Superior temporal gyrus (tissue), 1 donor: ENCODE measurements around the gene MTARC2.

Source experiments
- DNase-seq: peaks from one replicate; pipeline ENCODE4 v3.0.0-alpha.2; 2016; ENCODE audit errors: extremely low spot score

MTARC2 gene

DNA sequence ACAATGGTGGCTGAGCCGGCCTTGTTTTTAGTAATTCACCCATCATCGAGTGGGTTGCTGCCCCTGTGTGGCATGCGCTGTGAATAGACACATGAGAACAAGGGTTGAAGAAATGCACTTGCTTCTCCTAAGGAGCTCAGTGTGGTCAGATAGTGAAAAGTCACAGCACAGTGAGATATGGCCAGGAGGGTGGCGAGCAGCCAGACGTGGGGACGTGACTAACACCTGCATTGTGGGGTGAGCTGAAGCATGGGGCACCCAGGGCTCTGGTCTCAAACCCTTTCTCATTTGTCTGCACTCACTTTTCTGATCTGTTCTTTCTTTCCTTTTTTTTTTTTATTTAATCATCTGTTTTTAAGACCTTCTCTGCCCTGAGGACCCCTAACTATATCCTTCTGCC, 52.1 kb downstream of the MTARC2 start:
- DNase-seq, result no peak

DNA sequence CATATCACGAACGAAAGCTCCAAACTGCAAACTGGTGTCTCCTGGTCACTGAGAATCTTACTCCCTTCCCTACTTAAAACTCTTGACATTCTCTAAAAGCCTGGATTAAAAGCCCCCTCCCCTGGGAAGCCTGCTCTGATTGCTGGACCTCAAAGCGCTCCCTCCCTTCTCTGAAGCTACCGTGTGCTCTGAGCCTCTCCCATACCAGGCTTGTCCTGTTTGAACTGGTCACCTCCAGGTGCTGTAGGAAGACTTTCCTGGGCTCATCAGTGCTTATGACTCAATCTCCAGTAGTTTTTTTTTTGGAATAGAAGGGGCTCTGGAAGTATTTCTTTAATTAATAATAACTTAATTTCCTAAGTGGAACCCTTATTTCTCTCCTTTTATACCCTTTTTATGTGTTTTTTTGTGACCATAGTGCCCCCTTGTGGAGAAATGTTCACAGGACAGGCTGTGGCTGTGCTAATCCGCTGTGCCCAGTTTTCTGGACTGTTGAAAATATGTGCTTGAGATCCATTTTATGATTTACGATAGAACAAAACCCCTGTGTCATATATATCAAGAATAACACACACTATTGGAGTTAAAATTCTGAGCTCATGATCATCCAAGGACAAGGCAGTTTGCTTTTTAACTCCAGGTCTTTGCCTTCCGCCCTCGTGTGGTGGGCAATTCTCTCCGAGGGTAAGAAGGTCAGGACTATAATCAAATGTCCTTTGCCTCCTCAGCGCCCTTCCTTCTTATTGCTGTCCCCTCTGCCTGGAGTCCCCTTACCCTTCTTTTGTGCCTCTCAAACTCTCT, 55.5 kb downstream of the MTARC2 start:
- peak; percentile 69 for DNase-seq

DNA sequence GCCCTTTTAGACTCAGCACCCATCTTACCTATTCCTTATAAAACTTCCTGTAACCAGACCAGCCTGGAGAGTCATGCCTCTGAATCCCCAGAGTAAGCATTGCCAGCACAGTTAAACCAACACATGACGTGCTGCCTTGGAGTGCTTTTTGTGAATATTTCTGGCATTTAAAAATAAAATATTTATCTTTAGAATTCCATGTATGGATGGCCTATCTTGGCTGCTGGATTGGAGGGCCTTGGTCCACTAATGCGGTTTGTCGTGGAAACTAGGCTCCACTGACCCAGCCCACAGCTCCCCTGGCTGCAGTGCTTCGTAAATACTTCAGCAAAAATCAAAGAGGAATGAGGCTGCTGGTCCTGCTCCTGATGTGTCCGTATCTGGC, 56.1 kb downstream of the MTARC2 start:
- no peak for DNase-seq

DNA sequence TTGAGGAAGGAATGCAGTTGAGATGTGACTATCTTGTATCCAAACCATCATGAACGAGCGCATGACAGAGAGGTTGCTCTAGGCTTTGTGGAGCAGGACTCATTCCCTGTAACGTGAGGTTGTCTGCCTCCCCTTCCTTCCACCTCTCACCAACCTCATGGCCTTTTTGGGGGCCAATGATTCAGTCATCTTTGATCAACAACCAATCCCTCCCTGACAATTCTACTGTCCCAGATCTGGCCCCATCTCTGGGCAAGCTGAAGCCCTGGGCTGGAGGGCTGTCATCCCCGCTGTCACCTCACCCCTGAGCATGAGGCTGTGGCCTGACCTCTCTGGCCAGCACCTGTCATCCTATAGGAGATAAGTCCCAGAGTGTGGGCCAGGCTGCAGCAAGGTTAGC, 58.3 kb downstream of the MTARC2 start:
- DNase-seq, result no peak

DNA sequence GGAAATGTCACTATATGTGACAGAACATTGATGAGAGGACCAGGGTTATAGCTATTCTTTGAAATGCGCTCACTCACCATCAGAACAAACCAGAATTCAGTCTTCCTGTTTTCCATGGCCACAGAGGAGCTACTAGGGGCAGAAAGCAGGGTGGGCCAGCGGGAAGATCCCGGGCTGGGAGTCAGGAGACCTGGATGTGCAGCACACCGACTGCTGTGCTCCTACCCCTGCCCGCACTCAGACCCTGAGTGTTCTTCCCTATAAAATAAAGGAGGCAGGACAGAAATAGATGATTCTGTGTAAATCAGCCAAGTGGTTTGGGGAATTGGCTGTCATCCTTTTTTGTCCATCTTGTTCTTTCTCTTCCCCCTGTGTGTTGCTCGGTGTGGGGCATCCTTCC, 59.6 kb downstream of the MTARC2 start:
- DNase-seq, result no peak

DNA sequence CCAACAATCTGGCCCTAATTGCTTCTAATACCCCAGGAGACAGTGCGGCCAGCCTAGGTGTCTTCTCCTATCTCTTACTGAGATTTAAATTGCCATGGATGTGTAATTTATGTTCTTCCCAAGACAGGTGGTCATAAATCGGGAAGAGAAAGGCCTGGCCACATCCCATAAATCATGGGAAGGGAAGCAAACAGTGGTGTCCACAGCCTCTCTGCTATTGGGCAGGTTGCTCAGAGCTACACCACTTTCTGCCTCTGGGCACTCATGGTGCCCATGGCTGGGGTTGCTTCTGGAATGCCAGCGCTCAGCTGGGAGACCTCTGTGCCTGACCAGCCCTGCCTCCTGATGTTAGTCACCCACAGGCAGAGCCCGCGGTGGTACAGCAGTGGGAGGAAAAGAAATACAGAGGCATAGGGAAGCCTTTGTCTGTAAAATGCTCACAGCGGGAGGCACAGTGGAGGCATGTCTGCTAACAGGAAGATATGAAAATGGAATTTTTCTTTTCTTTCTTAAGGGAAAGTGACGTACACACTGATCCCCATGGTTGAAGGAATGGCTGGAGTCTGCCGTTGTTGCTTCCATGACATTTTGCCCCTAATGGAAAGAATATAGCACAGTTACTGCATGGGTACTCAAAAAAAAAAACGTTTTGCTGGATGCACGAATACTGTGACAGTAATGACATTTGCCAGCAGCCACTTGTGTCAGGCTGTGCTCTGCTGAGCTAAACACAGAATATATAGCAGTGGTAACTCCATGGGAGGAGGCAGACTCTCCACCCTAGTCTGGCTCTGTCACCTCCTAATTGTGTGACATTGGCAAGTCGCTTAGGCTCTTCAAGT, 60.4 kb downstream of the MTARC2 start:
- DNase-seq, result no peak

DNA sequence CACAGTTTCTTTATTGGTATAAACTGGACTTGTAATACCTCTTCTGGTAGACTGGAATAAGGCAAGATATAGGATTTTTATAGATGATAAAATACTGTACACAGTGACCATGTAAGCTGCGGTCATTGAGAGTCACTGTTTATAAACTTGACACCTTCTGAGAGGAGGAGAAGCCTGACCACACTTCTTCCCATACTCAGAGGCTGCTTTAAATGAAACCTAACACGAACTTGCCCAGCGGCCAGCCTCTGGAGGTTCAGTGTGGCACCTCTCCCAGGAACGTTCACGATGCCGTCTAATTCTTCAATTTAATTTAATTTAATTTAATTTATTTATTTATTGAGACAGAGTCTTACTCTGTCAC, 61.0 kb downstream of the MTARC2 start:
- no peak for DNase-seq

DNA sequence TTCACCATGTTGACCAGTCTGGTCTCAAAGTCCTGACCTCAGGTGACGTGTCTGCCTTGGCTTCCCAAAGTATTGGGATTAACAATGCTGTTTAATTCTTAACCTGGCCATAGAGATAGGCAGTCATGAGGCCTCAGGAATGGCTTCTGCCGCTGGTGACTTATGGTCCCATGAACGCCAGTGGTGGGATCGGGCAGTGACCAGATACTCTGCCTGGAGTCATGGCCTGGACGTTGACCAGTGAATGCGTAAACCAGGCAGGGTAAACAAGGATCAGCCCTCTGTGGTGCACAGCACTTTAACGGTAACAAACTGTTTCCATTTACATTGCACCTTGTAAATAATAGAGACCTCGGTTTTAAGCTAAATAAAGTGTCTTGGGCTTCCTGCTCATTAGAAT, 61.6 kb downstream of the MTARC2 start:
- no peak for DNase-seq

DNA sequence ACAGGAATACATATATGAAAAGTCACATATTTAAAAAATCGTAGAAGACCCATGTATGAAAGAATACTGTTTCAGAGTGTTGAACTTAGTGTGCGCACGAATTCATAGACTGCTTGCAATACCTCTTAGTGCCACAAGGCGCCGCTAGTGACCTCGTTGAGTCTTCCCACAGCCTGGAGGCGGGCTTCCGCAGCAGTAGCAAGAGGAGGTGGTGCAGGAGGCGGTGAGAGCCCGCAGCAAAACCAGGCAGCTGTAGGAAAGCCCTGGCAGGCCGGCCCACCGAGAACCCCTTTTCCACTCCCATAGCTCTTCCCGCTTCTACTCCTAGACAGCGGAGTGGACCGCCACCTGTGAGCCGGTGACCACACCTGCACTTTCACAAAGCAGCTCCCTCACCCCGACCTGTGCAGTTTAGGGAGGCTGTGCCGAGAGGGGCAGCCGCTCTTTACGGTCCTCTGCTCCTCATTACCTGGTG, 62.1 kb downstream of the MTARC2 start:
- DNase-seq, result peak; percentile 71

DNA sequence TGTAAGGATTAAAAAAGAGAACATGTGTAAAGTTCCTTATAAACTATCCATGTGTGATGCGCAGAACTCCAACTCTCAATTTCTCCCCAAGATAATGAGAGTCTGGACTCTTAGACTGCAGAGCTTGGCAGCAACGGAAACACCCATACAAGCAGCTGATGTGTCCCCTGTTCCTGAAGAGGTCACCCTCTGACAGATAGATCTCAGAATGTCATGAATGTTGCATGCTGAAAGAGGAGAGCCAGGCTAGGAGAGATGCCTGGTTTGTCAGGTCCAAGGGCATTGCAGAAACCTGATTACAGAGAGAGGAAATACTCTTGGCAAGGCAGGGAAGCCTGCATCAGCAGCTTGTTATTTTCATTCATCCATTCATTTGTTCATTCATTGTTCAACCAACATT, 62.8 kb downstream of the MTARC2 start:
- DNase-seq, result no peak

DNA sequence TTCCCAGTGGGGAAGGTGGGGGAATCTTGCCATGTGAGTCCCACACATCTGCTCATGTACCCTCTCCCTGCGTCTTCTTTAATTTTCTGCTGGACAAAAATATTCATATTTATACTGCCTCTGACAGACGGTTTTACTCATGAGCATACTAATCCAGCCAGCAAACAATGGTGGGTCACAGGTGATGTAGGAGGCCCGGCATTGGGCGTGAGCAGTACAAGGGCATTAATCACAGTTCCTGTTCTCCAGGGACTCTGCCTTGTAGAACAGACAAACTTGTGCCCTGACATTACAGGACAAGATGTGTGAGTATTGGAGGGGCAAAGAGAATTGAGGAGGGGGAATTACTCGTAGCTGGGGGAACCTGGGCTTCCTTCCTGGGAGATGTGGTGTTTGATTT, 63.6 kb downstream of the MTARC2 start:
- DNase-seq, result no peak

DNA sequence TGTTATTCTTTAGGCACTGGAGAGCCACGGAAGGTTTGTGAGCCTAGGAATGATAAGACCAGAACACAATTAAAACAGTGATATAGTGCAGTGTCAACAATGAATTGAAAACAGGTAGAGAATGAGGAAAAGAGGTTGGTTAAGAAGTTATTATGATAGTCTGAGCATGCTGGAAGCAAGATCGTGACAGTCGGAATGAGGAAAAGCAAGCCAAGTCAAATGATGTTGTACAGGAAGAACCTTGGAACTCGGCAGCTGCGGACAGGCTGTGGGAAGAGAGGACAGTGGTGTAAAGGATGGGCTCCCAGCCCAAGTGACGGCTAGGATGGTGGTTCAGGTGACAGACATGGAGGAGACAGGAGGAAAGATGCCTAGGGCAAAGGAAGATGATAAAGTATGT, 64.2 kb downstream of the MTARC2 start:
- DNase-seq, result no peak

DNA sequence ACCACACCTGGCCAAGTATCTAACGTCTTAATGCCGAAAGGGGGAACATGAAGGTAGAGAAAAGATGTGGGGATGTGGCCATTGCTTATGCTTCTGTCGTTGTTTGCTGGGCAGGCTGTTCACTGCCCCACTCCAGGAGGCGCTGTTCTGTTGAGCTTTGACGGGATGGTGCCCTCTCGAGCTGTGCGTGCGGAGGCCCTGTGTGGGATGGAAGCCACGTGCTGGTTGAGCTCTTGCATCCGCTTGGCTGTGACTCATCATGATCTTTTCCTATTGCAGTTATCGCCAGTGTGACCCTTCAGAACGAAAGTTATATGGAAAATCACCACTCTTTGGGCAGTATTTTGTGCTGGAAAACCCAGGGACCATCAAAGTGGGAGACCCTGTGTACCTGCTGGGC, 64.9 kb downstream of the MTARC2 start:
- no peak for DNase-seq

DNA sequence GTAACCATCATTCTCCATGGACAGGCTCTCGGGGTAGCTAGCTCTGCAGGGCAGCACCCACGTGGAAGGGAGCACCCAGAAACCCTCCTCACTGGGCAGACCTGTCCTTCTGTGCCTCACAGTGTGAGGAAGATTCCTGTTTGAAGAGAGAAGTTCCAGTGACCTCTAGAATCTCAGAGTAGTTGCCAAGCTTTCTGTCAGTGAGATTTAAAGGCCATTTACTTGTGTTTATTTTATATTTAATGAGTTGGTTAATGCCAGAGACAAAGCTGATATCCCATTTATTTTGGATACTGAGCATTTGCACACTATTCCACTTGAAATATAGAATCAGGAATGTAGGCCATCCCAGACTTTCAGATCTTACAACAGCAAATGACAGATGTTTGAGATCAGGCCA, 67.3 kb downstream of the MTARC2 start:
- DNase-seq, result no peak

DNA sequence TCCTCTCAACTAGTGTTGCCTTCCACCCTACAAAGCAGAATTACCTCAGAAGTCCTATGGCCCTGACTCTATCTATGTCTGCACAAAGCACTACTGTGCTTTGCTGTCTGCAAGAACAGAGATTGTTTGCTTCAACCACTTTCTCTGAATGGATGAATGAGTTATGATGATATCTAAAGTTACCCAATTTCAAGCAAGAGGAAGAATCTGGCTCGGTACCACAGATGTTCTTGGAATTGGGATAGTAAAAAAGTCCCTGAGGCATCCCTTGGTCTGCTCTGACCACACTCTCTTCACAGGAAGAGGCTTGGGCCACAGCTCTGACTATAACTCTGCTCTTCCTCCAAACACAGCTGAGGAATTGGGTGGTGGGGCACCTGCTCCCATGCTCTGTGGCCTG, 69.8 kb downstream of the MTARC2 start:
- DNase-seq, result no peak

DNA sequence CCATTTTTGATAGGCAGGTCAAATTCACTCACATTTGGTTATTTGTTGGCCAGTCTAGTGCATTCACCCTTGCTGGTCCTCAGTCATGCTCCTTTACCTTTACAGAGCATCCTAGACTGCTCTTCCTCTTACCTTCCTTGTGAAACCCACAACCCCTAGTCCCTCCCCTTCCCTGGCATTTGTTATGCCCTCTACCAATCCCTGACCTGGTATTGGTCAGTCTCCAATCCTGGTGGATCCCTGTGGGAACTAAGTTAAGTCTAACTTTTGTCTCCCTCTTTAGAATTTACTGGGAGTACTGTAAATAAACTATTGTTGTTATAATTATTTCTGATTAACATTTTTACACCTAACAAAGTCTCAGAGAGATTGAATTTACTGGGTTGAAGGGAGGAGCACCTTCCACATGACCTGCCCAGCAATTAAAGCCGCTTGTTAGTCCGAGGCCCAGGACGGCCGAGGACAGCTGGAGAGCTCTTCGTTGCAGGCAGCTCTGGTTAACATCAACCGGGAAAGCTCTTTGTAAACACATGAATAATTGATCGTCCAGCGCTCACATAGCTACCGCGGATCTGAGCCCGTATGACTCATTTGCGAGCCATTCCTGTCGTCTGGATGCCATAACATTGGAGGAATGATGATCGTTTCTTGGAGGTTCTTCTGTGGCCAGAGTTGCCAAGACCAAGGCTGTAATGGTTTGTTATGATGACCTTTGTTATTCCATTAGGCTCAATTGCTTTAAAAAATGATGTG, 70.5 kb downstream of the MTARC2 start:
- no peak for DNase-seq

DNA sequence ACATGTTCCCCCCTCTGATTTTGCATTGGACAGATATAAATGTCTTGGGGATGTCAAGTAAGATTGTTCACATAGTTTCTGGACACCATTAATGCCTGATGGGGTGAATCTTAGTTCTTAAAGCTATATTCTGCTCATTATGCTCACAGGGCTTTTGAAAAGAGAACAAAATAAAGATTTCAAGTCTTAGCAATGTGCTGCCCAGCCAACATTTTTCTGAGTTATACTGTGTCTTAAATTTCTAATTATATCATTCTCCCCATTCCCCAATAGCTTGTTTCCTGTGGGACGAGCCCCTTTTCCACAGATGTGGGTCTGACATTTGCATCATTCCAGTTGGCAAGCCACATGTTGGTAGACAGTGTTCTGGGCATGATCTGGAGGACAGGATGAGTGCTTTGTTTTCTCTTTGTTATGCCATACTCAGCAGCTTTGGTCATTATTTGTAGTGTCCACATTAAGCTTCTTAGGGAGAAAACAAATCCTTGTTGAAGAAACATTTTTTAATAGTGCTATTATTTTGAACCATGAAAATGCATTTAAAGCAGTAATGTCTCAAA, 71.4 kb downstream of the MTARC2 start:
- no peak for DNase-seq

DNA sequence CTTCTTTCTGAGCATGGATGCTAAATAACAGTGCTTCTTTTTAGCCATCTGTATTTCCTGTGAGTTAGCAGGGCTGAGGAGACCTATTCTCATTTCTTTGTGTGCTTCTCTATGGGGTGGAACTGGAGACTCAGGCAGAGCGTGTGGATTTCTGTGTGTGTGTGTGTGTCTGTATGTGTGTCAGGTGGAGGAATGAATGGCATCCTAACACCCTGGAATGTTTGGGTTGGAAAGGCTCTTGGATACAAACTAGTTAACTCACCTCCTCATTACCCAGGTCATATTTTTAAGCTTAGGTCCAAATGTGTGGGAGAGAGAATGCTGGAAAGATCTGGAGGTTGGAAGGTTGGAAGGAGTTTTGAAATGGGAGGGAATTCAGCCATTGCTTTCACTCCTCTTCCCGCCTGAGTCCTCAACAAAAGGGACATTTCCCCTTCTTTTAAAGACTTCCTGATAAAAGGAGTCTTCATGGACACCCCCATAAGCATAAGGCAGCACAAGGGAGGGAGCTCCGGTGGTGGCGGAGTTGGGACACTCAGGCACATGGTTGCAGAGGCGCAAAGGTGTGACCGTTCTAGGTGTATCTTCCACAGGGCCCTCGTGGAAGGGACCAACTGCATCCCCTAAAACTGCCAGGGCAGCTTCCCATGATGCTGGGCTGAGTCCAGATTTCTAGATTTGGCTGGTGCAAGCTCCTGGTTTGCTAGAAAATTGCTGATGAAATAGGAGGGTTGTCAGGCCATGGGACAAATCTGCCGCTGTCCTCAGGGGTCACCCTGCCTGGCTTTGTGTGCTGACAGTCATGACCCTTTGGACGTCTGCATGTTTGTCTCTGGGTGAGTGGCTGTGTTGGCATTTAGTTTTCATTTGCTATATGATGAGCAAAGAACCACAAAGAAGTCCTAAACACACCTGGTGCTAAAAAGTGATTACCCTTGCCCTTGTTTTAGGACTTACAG, 76.2 kb downstream of the MTARC2 start:
- no peak for DNase-seq

DNA sequence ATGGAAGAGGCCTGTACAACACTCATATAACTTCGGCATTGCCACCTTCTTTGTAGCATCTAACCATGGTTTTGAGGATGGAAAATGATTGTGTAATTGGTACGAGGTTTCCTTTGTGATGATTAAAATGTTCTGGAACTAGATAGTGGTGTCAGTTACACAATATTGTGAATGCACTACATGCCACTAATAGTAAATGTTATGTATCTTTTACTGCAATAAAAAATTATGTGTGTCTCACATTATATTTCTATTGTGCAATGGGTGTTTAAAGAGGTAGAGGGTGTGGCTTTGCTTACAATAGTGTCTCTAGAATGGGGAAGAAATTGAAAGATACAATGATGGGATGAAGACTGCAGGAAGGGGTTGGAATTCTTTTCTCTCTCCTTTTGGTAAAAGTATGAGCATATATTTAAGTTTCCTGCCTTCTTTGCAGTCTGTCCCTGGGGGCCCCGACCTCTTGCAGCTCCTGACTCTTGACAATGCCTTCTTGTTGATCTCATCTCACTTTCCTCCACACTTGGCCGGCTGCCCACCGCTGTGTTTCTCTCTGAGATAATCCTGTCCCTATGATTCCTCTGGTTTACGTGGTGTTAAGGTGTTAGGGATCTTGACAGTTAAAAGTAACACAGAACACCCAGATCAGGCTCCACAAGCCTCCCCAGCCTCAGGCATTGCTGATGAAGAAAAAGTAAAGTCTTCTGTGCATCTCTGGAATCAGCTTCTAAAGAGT, 77.9 kb downstream of the MTARC2 start:
- DNase-seq, result no peak

DNA sequence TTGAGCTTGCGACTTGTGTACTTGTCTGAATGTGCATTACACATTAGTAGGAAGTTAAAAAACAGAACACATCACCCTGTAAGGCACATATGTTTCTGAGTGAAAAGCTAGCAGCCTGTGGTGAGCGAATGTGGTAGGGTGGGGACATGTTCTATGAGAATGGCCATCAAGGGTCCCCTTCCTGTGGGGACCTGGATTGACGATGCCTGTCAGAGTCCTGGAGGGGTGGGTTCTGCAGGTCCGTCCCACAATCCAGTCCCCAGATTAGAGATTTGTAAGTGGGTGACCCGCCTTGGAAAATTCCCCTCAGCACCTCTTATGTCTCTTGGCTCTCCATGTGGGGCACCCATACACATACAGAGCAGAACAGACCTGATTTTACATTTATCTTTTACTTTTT, 78.6 kb downstream of the MTARC2 start:
- DNase-seq, result no peak
